Testis (tissue), 2 donors: Measurements from ENCODE around the gene COL6A1.

Experiments
- CTCF ChIP-seq, 3 experiments: fragments of 450-650 bp in 2 of 3; fragments of 200-600 bp in 1 of 3; sonication (generic) in 1 of 3; IDR thresholded peaks; one replicate each; pipeline ENCODE4 v1.5.1; 2016 to 2019; ENCODE audit warnings: antibody characterized with exemption in 3 of 3, mild to moderate bottlenecking in 2 of 3, moderate library complexity in 1 of 3
- POLR2A ChIP-seq: fragments of 450-650 bp; IDR thresholded peaks from one replicate; pipeline ENCODE4 v1.6.1; 2017; ENCODE audit warnings: antibody characterized with exemption, mild to moderate bottlenecking, moderate library complexity

- TF ChIP-seq CTCF (IDR thresholded peaks at IDR 0.05), result no peak
- TF ChIP-seq POLR2A, result no peak
These were observed 16.7 kb downstream of the COL6A1 start for GRCh38 chr21:45998276-45998701.
